Measurements from ENCODE around the gene RAPGEF4. TPM values are rescaled to one million over a fixed set of nuclear protein-coding genes. Genes with fewer than 3 reads are reported as not detected.

Gene RAPGEF4
- total RNA-seq, 1 experiment from 2014 or later: 0.62 TPM

- Histone ChIP-seq H3K27ac (ENCODE audit: low read length) (no peak overlapping the region), H3K4me1 (ENCODE audit: control insufficient read depth, insufficient read depth, low read length) (no peaks in the 10 kb centered on the region), H3K9me3 (ENCODE audit: control insufficient read depth, insufficient read depth, low read depth, low read length) (no peaks in the 10 kb centered on the region), H3K36me3 (ENCODE audit: control insufficient read depth, insufficient read depth, low read length) (no peaks in the 10 kb centered on the region), H3K4me3 (ENCODE audit: low read depth in 2 of 2, low read length in 2 of 2) (no peak overlapping the region), H3K27me3 (ENCODE audit: control insufficient read depth, insufficient read depth, low read length) (peaks cover 18% of the 10 kb centered on the region; the same call in 1 of the 2 replicates)
- TF ChIP-seq TCF7L2 (IDR thresholded peaks at IDR 0.05; ENCODE audit: low read depth, low read length) (no peak), POLR2AphosphoS5 (IDR thresholded peaks at IDR 0.05; ENCODE audit: low read depth, low read length) (no peak), SIN3A (IDR thresholded peaks at IDR 0.05; ENCODE audit: borderline replicate concordance, insufficient read depth, low read depth, low read length) (no peak)
- TF ChIP-seq, protein P1, sequence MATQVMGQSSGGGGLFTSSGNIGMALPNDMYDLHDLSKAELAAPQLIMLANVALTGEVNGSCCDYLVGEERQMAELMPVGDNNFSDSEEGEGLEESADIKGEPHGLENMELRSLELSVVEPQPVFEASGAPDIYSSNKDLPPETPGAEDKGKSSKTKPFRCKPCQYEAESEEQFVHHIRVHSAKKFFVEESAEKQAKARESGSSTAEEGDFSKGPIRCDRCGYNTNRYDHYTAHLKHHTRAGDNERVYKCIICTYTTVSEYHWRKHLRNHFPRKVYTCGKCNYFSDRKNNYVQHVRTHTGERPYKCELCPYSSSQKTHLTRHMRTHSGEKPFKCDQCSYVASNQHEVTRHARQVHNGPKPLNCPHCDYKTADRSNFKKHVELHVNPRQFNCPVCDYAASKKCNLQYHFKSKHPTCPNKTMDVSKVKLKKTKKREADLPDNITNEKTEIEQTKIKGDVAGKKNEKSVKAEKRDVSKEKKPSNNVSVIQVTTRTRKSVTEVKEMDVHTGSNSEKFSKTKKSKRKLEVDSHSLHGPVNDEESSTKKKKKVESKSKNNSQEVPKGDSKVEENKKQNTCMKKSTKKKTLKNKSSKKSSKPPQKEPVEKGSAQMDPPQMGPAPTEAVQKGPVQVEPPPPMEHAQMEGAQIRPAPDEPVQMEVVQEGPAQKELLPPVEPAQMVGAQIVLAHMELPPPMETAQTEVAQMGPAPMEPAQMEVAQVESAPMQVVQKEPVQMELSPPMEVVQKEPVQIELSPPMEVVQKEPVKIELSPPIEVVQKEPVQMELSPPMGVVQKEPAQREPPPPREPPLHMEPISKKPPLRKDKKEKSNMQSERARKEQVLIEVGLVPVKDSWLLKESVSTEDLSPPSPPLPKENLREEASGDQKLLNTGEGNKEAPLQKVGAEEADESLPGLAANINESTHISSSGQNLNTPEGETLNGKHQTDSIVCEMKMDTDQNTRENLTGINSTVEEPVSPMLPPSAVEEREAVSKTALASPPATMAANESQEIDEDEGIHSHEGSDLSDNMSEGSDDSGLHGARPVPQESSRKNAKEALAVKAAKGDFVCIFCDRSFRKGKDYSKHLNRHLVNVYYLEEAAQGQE (IDR thresholded peaks at IDR 0.05; ENCODE audit: insufficient read depth in 1 of 2, low read depth in 2 of 2, low read length in 1 of 2): no peak
- TF ChIP-seq, protein P2, sequence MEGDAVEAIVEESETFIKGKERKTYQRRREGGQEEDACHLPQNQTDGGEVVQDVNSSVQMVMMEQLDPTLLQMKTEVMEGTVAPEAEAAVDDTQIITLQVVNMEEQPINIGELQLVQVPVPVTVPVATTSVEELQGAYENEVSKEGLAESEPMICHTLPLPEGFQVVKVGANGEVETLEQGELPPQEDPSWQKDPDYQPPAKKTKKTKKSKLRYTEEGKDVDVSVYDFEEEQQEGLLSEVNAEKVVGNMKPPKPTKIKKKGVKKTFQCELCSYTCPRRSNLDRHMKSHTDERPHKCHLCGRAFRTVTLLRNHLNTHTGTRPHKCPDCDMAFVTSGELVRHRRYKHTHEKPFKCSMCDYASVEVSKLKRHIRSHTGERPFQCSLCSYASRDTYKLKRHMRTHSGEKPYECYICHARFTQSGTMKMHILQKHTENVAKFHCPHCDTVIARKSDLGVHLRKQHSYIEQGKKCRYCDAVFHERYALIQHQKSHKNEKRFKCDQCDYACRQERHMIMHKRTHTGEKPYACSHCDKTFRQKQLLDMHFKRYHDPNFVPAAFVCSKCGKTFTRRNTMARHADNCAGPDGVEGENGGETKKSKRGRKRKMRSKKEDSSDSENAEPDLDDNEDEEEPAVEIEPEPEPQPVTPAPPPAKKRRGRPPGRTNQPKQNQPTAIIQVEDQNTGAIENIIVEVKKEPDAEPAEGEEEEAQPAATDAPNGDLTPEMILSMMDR (IDR thresholded peaks at IDR 0.05): no peak
- DNase-seq (ENCODE audit: low read depth, low spot score) (no peak), ATAC-seq (no peak)
- POLR2A ChIA-PET: no interaction called here
- intact Hi-C loops (cut with micrococcal nuclease; ENCODE audit: unreplicated experiment) (no loop called here), in situ Hi-C loops (cut with HindIII; ENCODE audit: low pct_unique_long_range_greater_than_20kb, low sequenced_read_pairs) (no loop called here)
- CTCF ChIA-PET: no interaction called here
- no TSS peak for BruUV-seq (replicated peaks)
These were observed 142.6 kb downstream of the RAPGEF4 start for GRCh38 chr2:172878260-172878659.

DNA sequence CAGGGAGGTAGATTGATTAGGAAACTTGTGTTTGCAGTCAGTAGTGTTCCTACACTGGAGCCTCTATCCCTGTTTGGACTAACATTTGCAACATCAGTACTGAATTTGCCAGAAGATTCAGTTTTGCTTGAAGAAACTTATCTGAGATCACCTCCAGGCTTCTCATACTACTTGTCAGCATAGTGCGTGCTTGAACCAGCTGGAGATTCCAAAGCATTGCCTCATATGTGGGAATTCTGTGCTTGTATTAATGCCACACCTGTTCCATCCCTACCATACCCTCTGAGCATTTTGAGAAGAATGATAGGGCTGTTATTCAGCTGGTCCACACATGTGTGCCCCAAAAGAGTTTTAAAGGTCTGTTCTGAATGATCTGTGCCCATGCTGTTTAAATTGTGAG is 148.7 kb downstream of the RAPGEF4 start:
- DNase-seq (ENCODE audit: low read depth, low spot score) (no peak), ATAC-seq (no peak)
- Histone ChIP-seq H3K4me3 (ENCODE audit: low read depth in 2 of 2, low read length in 2 of 2) (no peak overlapping the region), H3K27me3 (ENCODE audit: control insufficient read depth, insufficient read depth, low read length) (peaks cover 14% of the 10 kb centered on the region; the same call in 1 of the 2 replicates), H3K27ac (ENCODE audit: low read length) (no peak overlapping the region), H3K4me1 (ENCODE audit: control insufficient read depth, insufficient read depth, low read length) (no peaks in the 10 kb centered on the region), H3K36me3 (ENCODE audit: control insufficient read depth, insufficient read depth, low read length) (no peaks in the 10 kb centered on the region), H3K9me3 (ENCODE audit: control insufficient read depth, insufficient read depth, low read depth, low read length) (no peaks in the 10 kb centered on the region)
- CTCF ChIA-PET: no interaction called here
- POLR2A ChIA-PET: no interaction called here
- no TSS peak for BruUV-seq (replicated peaks)
- intact Hi-C loops (cut with micrococcal nuclease; ENCODE audit: unreplicated experiment): no loop called here
- TF ChIP-seq, protein P1 (IDR thresholded peaks at IDR 0.05; ENCODE audit: insufficient read depth in 1 of 2, low read depth in 2 of 2, low read length in 1 of 2): no peak
- no peak for TF ChIP-seq SIN3A (IDR thresholded peaks at IDR 0.05; ENCODE audit: borderline replicate concordance, insufficient read depth, low read depth, low read length)
- TF ChIP-seq POLR2AphosphoS5 (IDR thresholded peaks at IDR 0.05; ENCODE audit: low read depth, low read length): no peak
- no peak for TF ChIP-seq TCF7L2 (IDR thresholded peaks at IDR 0.05; ENCODE audit: low read depth, low read length)
- TF ChIP-seq, protein P2 (IDR thresholded peaks at IDR 0.05): no peak
- in situ Hi-C loops (cut with HindIII; ENCODE audit: low pct_unique_long_range_greater_than_20kb, low sequenced_read_pairs): no loop called here

Measured in Panc1 (cell line).